Heart right ventricle (tissue), 16 donors: ENCODE measurements around the gene PTGR2. TPM values are rescaled to one million over a fixed set of nuclear protein-coding genes. Genes with fewer than 3 reads are reported as not detected.

Source experiments
- ATAC-seq, 8 donors: fragments of 200-7000 bp; cut with Tn5 transposase; one replicate each; pipeline ENCODE4 v1.9.1; 2020; ENCODE audit warnings: mild to moderate bottlenecking in 8 of 8, moderate library complexity in 8 of 8, moderate number of reproducible peaks in 1 of 8
- DNase-seq, 2 donors: peaks; one replicate each; pipeline ENCODE4 v3.0.0-alpha.2; 2020
- H3K27ac ChIP-seq, 10 donors: fragments of 200-600 bp; sonication (generic) in 2 of 10; one replicate each; pipeline versions ENCODE4 v1.5.0 to v1.8.0; 2020 to 2022; ENCODE audit warnings: mild to moderate bottlenecking in 3 of 10
- H3K27me3 ChIP-seq, 7 donors: fragments of 200-600 bp; one replicate each; pipeline ENCODE4 v1.8.0; 2021 to 2022; ENCODE audit warnings: mild to moderate bottlenecking in 2 of 7
- H3K36me3 ChIP-seq, 9 donors: fragments of 200-600 bp; sonication (generic) in 1 of 9; one replicate each; pipeline versions ENCODE4 v1.5.0 to v1.8.0; 2020 to 2022; ENCODE audit warnings: mild to moderate bottlenecking in 2 of 9
- H3K4me1 ChIP-seq, 9 donors: fragments of 200-600 bp; sonication (generic) in 1 of 9; one replicate each; pipeline versions ENCODE4 v1.5.0 to v1.8.0; 2020 to 2022; ENCODE audit warnings: mild to moderate bottlenecking in 4 of 9
- H3K4me3 ChIP-seq, 10 donors: fragments of 200-600 bp; sonication (generic) in 2 of 10; one replicate each; pipeline versions ENCODE4 v1.5.0 to v1.8.0; 2020 to 2022; ENCODE audit warnings: mild to moderate bottlenecking in 7 of 10, moderate library complexity in 2 of 10
- H3K9me3 ChIP-seq, 11 donors: fragments of 200-600 bp in 10 of 11; sonication (generic) in 2 of 11; one replicate each; pipeline versions ENCODE4 v1.5.0 to v1.8.0; 2013 to 2022; ENCODE audit warnings: mild to moderate bottlenecking in 2 of 11, control low read depth in 1 of 11, moderate library complexity in 1 of 11
- WGBS, 2 donors: extraction: QIAGEN DNeasy Blood & Tissue Kit; methylation state at CpG; one replicate each; pipeline ENCODE4 v1.1.7; 2013; ENCODE audit warnings: inconsistent platforms in 1 of 2; 5-methylcytosine and 5-hydroxymethylcytosine counted together
- intact Hi-C, 10 donors: fragments of 100-400 bp; cut with DNase I; formaldehyde crosslinking; loops; one replicate each; pipeline versions ENCODE4 v1.11.1 to v1.14.2; 2022
- polyA plus RNA-seq, 2 donors: library from polyadenylated mRNA; stranded (reverse); fragments of 200-250 nt; gene quantifications; one replicate each; pipeline ENCODE4 v1.2.3, GENCODE V29; 2013
- total RNA-seq, 10 donors: library from RNA; stranded (reverse); fragmentation: NEBNext Ultra II Directional in 3 of 10; extraction: Animal tissue kit (Norgen Biotek cat#: 25700) in 3 of 10; gene quantifications; one replicate each; pipeline versions ENCODE4 v1.2.1 to v1.2.4, GENCODE V29; 2021 to 2023
- TF ChIP-seq, protein P1 (sequence below), 9 donors: fragments of 200-600 bp; sonication (generic) in 2 of 9; IDR thresholded peaks; one replicate each; pipeline versions ENCODE4 v1.5.0 to v1.8.0; 2021 to 2022; ENCODE audit warnings: antibody characterized with exemption in 9 of 9, mild to moderate bottlenecking in 5 of 9, moderate library complexity in 1 of 9
- donor health status: Arrhythmogenic right ventricular cardiomyopathy.
- donor health status: ischemic (EF 13 %, LVEDD 7.1; RV severe dilation, severe dysfunction).
- donor health status: healthy with polysubstance abuse.
- donor health status: DM: no; HTN: yes; CAD: no.
- donor health status: DM: no; HTN: no; CAD: no.
- donor health status: ischemic (EF 25% LVEDD 6.9; RV normal size, moderate dysfunction).
- donor health status: ischemic (EF 25% LVEDD 5.7; RV mildly dilated, moderate dysfunction).
- donor health status: healthy.
- donor health status: DM: yes; HTN: yes; CAD: no.
- donor health status: Ischemic cardiomyopathy.
- donor health status: ischemic (EF 35%, LVEDD 5.7; RV mildly dilated, moderate dysfunction).
- donor health status: nonischemic (EF 11% LVEDD 7.7; RV severe dilation, severe dysfunction).
- donor health status: DM: yes; HTN: yes; CAD: no.
- donor health status: PGD.
- donor health status: ischemic (EF 29% LVEDD 5.4; RV normal size, mild dysfunction).
- donor health status: nonischemic (EF 23%, LVEDD 6.1; RV moderate dilation, normal function).

Gene PTGR2
- total and polyA plus RNA-seq, 12 donors = 9.5 to 48.7 (median 35.4) TPM

DNA sequence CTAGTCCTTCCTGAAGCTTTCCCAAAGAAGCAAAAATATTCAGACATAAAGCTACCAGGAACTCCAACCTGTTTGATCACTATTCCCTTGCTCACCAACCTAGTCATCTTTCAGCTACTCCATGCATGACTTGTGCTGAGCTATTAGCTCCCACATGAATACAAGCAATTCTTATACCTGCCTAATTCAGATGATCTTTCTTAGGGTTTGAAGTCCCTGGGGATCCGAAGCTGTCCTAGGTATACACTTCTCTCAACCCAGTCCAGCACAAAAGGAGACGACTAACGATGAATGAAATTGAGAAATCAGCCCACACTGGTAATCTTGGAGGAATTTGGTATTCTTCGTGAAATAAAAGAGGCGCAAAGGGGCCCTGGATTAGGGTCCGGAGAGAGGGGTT is 631 bp upstream of the PTGR2 start:
- peak overlapping the region; percentile 49 to 82 (median 62) for H3K4me3 ChIP-seq
- peaks cover 4 to 17% (median 15%) of the 10 kb centered on the region in 9 donors for H3K4me1 ChIP-seq
- H3K36me3 ChIP-seq = peaks cover 0 to 4% (median 0%) of the 10 kb centered on the region in 9 donors
- peaks cover 0 to 4% (median 0%) of the 10 kb centered on the region in 11 donors for H3K9me3 ChIP-seq
- no peak for ATAC-seq
- DNase-seq = no peak
- H3K27ac ChIP-seq = peak overlapping the region; percentile 76 to 97 (median 93)
- WGBS, 2 donors = 57 to 58% methylated on average over 6 of the region's 6 CpGs
- intact Hi-C loops = loop anchor here in 2 of 10 donors (5.0 kb wide), 1 partner anchor 36 kb away; the partner anchor contains the start of gene ZNF410 (in 2 of the 2)
- TF ChIP-seq, protein P1, sequence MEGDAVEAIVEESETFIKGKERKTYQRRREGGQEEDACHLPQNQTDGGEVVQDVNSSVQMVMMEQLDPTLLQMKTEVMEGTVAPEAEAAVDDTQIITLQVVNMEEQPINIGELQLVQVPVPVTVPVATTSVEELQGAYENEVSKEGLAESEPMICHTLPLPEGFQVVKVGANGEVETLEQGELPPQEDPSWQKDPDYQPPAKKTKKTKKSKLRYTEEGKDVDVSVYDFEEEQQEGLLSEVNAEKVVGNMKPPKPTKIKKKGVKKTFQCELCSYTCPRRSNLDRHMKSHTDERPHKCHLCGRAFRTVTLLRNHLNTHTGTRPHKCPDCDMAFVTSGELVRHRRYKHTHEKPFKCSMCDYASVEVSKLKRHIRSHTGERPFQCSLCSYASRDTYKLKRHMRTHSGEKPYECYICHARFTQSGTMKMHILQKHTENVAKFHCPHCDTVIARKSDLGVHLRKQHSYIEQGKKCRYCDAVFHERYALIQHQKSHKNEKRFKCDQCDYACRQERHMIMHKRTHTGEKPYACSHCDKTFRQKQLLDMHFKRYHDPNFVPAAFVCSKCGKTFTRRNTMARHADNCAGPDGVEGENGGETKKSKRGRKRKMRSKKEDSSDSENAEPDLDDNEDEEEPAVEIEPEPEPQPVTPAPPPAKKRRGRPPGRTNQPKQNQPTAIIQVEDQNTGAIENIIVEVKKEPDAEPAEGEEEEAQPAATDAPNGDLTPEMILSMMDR (IDR thresholded peaks at IDR 0.05) = no peak
- H3K27me3 ChIP-seq = no peaks in the 10 kb centered on the region

DNA sequence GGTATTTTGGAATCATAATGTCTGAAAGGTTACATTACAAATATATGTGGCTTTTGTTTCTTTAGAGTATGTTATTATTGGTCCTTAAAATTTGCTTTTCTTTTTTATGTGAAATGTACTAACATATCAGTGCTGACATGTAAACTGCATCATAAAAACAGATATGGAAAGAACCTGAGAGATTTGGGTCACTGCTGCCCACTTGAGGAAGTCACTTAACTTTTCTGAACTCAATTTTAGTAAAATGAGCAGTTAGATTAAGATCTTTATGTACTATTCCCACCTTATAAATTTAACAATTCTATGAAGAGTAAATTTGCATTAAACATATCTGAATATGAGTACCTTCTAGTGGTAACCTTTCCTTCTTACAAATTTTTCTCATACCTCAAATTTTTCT is 7.5 kb downstream of the PTGR2 start:
- Histone ChIP-seq H3K4me1 (no peaks in the 10 kb centered on the region), H3K36me3 (peaks cover 0 to 58% (median 22%) of the 10 kb centered on the region in 9 donors), H3K27me3 (no peaks in the 10 kb centered on the region), H3K9me3 (no peaks in the 10 kb centered on the region), H3K27ac (no peak overlapping the region), H3K4me3 (no peak overlapping the region)
- intact Hi-C loops = no loop called here
- ATAC-seq (no peak), DNase-seq (no peak)
- TF ChIP-seq, protein P1 (IDR thresholded peaks at IDR 0.05) = peak in 1 of 9 donors; percentile 6

DNA sequence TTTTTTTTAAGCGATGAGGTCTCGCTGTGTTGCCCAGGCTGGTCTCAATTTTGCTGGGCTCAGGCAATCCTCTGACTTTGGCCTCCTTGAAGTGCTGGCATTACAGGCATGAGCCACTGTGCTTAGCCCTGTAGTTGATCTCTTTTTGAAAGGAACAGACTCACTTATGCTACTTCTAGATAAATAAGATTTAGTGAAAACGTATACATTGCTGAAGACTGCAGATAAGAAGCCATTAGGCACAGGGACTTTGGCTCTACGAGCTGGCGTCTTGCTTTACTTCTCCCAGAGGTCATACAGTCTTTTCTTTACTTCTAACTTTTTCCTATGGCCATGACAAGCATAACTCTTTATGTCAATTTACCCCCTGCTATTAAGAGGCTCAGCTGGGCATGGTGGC is 9.4 kb downstream of the PTGR2 start:
- H3K27ac ChIP-seq = no peak overlapping the region
- intact Hi-C loops = no loop called here
- TF ChIP-seq, protein P1 (IDR thresholded peaks at IDR 0.05) = no peak
- ATAC-seq (no peak), DNase-seq (no peak)
- H3K27me3 ChIP-seq = no peaks in the 10 kb centered on the region
- 89 to 90% methylated on average over 5 of the region's 5 CpGs for WGBS, 2 donors
- no peaks in the 10 kb centered on the region for H3K4me1 ChIP-seq
- no peak overlapping the region for H3K4me3 ChIP-seq
- H3K36me3 ChIP-seq = peaks cover 0 to 71% (median 22%) of the 10 kb centered on the region in 9 donors
- H3K9me3 ChIP-seq = no peaks in the 10 kb centered on the region

DNA sequence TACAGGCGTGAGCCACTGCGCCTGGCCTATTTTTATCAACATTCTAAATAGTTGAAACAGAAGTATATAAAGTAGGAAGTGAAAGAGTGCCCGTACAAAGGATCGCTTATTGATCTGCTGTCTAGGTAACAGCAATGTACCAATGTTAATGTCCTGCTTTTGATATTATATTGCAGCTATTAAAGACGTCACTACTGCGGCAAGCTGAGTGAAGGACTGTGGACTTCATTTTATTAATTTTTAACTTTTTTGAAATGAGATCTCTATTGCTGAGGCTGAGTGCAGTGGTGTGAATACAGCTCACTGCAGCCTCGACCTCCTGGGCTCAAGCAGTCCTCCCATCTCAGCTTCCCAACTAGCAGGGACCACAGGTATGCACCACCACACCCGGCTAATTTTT is 10.8 kb downstream of the PTGR2 start:
- H3K36me3 ChIP-seq = peaks cover 0 to 84% (median 22%) of the 10 kb centered on the region in 9 donors
- TF ChIP-seq, protein P1 (IDR thresholded peaks at IDR 0.05) = no peak
- WGBS, 2 donors = 94% methylated on average over 8 of the region's 8 CpGs

More for the DNA sequence above, 10.8 kb downstream of the PTGR2 start:
- Histone ChIP-seq H3K9me3 (no peaks in the 10 kb centered on the region), H3K27me3 (no peaks in the 10 kb centered on the region), H3K4me3 (no peak overlapping the region), H3K27ac (no peak overlapping the region), H3K4me1 (no peaks in the 10 kb centered on the region)
- DNase-seq (no peak), ATAC-seq (no peak)
- intact Hi-C loops = no loop called here
